Type B pancreatic cell (in vitro differentiated cells): ENCODE results near the gene SUMO3. TPM values are rescaled to one million over a fixed set of nuclear protein-coding genes. Genes with fewer than 3 reads are reported as not detected.

Experiments
- DNase-seq: peaks from one replicate; pipeline ENCODE4 v3.0.0; 2021; ENCODE audit warnings: mixed read lengths; ENCODE audit not compliant: unreplicated experiment; ENCODE audit errors: extremely low spot score
- H3K27ac Mint-ChIP-seq: 2 replicates; pipeline ENCODE4 v1.8.0; 2021; ENCODE audit warnings: mild to moderate bottlenecking, mixed read lengths
- H3K27me3 Mint-ChIP-seq: 2 replicates; pipeline ENCODE4 v1.8.0; 2021; ENCODE audit warnings: mixed read lengths
- H3K36me3 Mint-ChIP-seq: 2 replicates; pipeline ENCODE4 v1.8.0; 2021; ENCODE audit warnings: mixed read lengths
- H3K4me1 Mint-ChIP-seq: one replicate; pipeline ENCODE4 v1.8.0; 2021; ENCODE audit warnings: mixed read lengths; ENCODE audit not compliant: unreplicated experiment
- H3K4me3 Mint-ChIP-seq: 2 replicates; pipeline ENCODE4 v1.8.0; 2021; ENCODE audit warnings: mild to moderate bottlenecking, mixed read lengths
- H3K9me3 Mint-ChIP-seq: 2 replicates; pipeline ENCODE4 v1.8.0; 2021; ENCODE audit warnings: mixed read lengths
- total RNA-seq: library from RNA; stranded (reverse); gene quantifications from 2 replicates; pipeline ENCODE4 v1.2.1, GENCODE V29; 2021; ENCODE audit warnings: low replicate concordance
- TF ChIP-seq, protein P1 (sequence below): fragments of 200-600 bp; sonication (generic); conservative IDR thresholded peaks from 2 replicates; pipeline ENCODE4 v1.5.0; 2021; ENCODE audit warnings: antibody characterized with exemption, mild to moderate bottlenecking

SUMO3 gene
- total RNA-seq, 1 donor from 2014 or later: 81.2 TPM

DNA sequence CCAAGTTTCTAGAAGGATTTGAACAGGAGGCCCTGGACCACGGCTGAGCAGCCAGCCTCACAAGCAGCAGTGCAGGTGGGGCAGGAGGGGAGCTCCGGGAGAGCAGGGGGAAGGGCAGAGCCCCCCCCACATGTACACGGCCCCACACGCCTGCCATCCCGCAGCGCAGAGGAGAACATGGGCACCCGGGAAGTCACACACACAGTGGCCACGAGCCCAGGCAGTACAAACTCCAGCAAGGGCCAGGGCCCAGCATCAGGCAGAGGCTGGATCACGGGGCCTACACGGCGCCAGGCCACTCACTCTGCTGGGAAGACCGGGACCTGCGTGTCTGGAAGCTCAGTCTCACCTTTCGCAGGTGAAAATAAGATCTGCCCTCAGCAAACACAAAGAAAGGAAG lies 5.2 kb downstream of the SUMO3 start:
- peaks cover 17% of the 10 kb centered on the region for H3K36me3 Mint-ChIP-seq
- H3K27me3 Mint-ChIP-seq: no peaks in the 10 kb centered on the region
- H3K4me3 Mint-ChIP-seq: no peak overlapping the region
- TF ChIP-seq, protein P1, sequence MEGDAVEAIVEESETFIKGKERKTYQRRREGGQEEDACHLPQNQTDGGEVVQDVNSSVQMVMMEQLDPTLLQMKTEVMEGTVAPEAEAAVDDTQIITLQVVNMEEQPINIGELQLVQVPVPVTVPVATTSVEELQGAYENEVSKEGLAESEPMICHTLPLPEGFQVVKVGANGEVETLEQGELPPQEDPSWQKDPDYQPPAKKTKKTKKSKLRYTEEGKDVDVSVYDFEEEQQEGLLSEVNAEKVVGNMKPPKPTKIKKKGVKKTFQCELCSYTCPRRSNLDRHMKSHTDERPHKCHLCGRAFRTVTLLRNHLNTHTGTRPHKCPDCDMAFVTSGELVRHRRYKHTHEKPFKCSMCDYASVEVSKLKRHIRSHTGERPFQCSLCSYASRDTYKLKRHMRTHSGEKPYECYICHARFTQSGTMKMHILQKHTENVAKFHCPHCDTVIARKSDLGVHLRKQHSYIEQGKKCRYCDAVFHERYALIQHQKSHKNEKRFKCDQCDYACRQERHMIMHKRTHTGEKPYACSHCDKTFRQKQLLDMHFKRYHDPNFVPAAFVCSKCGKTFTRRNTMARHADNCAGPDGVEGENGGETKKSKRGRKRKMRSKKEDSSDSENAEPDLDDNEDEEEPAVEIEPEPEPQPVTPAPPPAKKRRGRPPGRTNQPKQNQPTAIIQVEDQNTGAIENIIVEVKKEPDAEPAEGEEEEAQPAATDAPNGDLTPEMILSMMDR: no peak
- H3K27ac Mint-ChIP-seq: no peak overlapping the region
- H3K4me1 Mint-ChIP-seq: peaks cover 8% of the 10 kb centered on the region
- no peaks in the 10 kb centered on the region for H3K9me3 Mint-ChIP-seq
- no peak for DNase-seq

DNA sequence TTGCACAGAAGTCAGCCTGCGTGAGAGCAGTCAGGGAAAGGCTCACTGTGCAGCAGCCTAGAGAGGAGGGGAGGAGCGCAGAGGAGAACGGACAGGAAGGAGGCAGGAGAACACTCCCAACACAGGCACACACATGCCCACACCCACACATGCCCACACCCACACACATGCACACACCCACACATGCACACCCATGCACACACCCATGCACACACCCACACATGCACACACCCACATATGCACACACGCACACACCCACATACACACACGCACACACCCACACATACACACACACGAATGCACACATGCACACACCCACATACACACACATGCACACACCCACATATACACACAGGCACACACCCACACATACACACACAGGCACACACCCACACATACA lies 7.1 kb downstream of the SUMO3 start:
- no peak for DNase-seq
- H3K27me3 Mint-ChIP-seq: no peaks in the 10 kb centered on the region
- no peak overlapping the region for H3K27ac Mint-ChIP-seq
- TF ChIP-seq, protein P1: no peak
- H3K4me1 Mint-ChIP-seq: peaks cover 2% of the 10 kb centered on the region
- no peak overlapping the region for H3K4me3 Mint-ChIP-seq
- H3K9me3 Mint-ChIP-seq: no peaks in the 10 kb centered on the region
- H3K36me3 Mint-ChIP-seq: peaks cover 17% of the 10 kb centered on the region

DNA sequence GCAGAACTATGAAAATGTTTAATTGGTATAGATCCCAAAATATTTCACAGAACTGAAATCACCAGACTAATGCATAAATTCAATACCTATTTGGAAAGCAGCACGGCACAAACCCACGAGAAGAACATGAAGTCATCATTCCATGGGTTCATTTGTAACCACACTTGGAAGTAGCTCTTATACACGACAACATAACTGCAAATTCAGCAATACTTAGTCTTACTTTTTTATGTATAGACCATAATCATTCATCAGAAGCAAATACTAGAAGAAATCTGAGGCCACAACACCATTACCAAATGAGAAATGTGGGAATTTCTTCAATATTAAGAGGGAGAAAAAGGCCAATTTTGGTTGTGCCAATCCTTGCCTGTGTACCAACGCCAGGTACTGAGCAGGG lies 12.0 kb downstream of the SUMO3 start:
- no peak for DNase-seq
- H3K9me3 Mint-ChIP-seq: no peaks in the 10 kb centered on the region
- H3K27me3 Mint-ChIP-seq: no peaks in the 10 kb centered on the region
- H3K4me3 Mint-ChIP-seq: no peak overlapping the region
- TF ChIP-seq, protein P1: no peak
- peaks cover 13% of the 10 kb centered on the region for H3K4me1 Mint-ChIP-seq
- H3K27ac Mint-ChIP-seq: no peak overlapping the region
- H3K36me3 Mint-ChIP-seq: peaks cover 22% of the 10 kb centered on the region

DNA sequence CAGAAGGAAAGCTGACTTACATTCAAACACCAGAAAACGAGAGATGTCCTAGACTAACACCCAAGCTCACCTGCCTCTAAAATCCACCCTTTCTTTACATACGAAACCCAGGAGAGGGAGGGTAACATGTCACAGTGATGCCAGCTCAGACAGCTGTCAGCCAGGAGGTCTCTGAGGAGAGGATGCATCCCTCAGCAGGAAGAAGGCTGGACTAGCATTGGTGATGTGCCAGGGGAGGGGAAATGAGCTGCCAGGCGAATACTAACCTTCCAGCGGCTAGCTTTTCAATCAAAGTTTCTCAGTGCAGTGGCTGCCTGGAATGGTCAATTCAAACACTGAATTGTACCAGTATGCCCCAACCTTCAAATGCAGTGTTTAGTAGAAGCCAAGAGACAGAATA lies 12.6 kb downstream of the SUMO3 start:
- peaks cover 21% of the 10 kb centered on the region for H3K36me3 Mint-ChIP-seq
- H3K27me3 Mint-ChIP-seq: no peaks in the 10 kb centered on the region
- peaks cover 19% of the 10 kb centered on the region for H3K4me1 Mint-ChIP-seq
- no peak overlapping the region for H3K27ac Mint-ChIP-seq
- H3K4me3 Mint-ChIP-seq: peak overlapping the region; percentile 23
- H3K9me3 Mint-ChIP-seq: no peaks in the 10 kb centered on the region
- no peak for DNase-seq
- TF ChIP-seq, protein P1: no peak

DNA sequence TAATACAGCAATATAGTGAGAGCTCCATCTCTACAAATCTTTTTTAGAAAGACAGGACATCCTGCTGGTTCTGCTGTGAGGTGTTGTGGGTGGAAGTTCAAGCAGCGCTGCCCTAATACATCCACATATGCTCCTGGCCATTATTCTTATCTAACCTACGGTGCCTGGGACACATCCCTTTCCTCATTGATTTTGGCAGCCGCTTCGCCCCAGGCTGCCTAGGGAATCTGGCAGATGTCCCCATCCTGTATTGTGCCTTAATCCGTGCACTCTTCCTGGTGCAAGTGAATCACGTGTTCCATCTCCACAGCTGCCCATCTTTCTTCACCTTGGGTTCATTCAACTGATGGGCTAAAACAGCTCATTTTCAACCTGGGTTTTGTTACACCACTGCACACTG lies 13.1 kb downstream of the SUMO3 start:
- H3K36me3 Mint-ChIP-seq: peaks cover 18% of the 10 kb centered on the region

More for the DNA sequence above, 13.1 kb downstream of the SUMO3 start:
- Mint-ChIP-seq H3K4me1 (peaks cover 22% of the 10 kb centered on the region), H3K27ac (no peak overlapping the region), H3K9me3 (no peaks in the 10 kb centered on the region), H3K27me3 (no peaks in the 10 kb centered on the region), H3K4me3 (peak overlapping the region; percentile 23)
- TF ChIP-seq, protein P1: no peak
- DNase-seq: no peak
